D721Med (cell line): Measurements from ENCODE around the gene OR8K1.

ENCODE experiments used
- DNase-seq: peaks from one replicate; pipeline ENCODE4 v3.0.0; 2011; ENCODE audit warnings: low spot score; ENCODE audit not compliant: insufficient read length
- FAIRE-seq: peaks from 2 replicates; lab custom pipeline; 2011; peaks lifted over from hg19 to GRCh38; lab: Jason Lieb, UNC
- CTCF ChIP-seq: IDR thresholded peaks from 2 replicates; pipeline ENCODE4 v1.5.1; 2012; ENCODE audit warnings: mild to moderate bottlenecking, control low read depth; ENCODE audit not compliant: insufficient read depth; ENCODE audit errors: missing control alignments

The OR8K1 gene

GRCh38 chr11:56345739-56346138 lies at the start of gene OR8K1:
TSS of gene OR8K1 (plus strand) at chr11:56346039. CDS start at chr11:56346039, 0 bp downstream.
- no peak for DNase-seq
- no peak for FAIRE-seq
- TF ChIP-seq CTCF: no peak

- DNase-seq: no peak
- no peak for FAIRE-seq
- TF ChIP-seq CTCF: no peak
Observed at GRCh38 chr11:56296898-56297297, 48.9 kb upstream of the OR8K1 start.

- DNase-seq (no peak), FAIRE-seq (no peak)
- TF ChIP-seq CTCF: no peak
Observed at GRCh38 chr11:56307836-56308235, 38.0 kb upstream of the OR8K1 start.

GRCh38 chr11:56314844-56315243 lies 31.0 kb upstream of the OR8K1 start, which contains the start of gene OR8K3:
TSS of gene OR8K3 (plus strand) at chr11:56315144. CDS start at chr11:56318307, 3,163 bp downstream.
- no peak for FAIRE-seq
- TF ChIP-seq CTCF: no peak
- DNase-seq: no peak

- DNase-seq: no peak
Observed at GRCh38 chr11:56331861-56332491, 13.9 kb upstream of the OR8K1 start.

GRCh38 chr11:56333156-56333555 lies 12.7 kb upstream of the OR8K1 start:
- no peak for DNase-seq
- no peak for TF ChIP-seq CTCF
- FAIRE-seq: no peak

More at GRCh38 chr11:56331861-56332491, 13.9 kb upstream of the OR8K1 start:
- no peak for TF ChIP-seq CTCF
- FAIRE-seq: no peak

GRCh38 chr11:56340289-56340688 lies 5.5 kb upstream of the OR8K1 start:
- FAIRE-seq: no peak
- no peak for TF ChIP-seq CTCF
- no peak for DNase-seq
